ENCODE results near the gene AIP. TPM values are rescaled to one million over a fixed set of nuclear protein-coding genes. Genes with fewer than 3 reads are reported as not detected.

Gene AIP
- total RNA-seq, 1 experiment from 2014 or later: 122 TPM

GRCh38 chr11:67441731-67442351 is 41.0 kb upstream of the AIP start:
- Histone ChIP-seq H3K4me3 (no peak overlapping the region), H3K27me3 (no peaks in the 10 kb centered on the region), H3K9me3 (no peaks in the 10 kb centered on the region), H3K36me3 (peaks cover 14% of the 10 kb centered on the region)
- DNase-seq: no peak

GRCh38 chr11:67442504-67443404 is 40.1 kb upstream of the AIP start:
- peak overlapping the region; percentile 67 for H3K4me3 ChIP-seq
- peaks cover 13% of the 10 kb centered on the region for H3K36me3 ChIP-seq
- no peaks in the 10 kb centered on the region for H3K9me3 ChIP-seq
- DNase-seq: no peak
- H3K27me3 ChIP-seq: no peaks in the 10 kb centered on the region

GRCh38 chr11:67445515-67445914 is 37.3 kb upstream of the AIP start:
- no peak for DNase-seq
- Histone ChIP-seq H3K27me3 (no peaks in the 10 kb centered on the region), H3K9me3 (no peaks in the 10 kb centered on the region), H3K4me3 (no peak overlapping the region), H3K36me3 (peaks cover 3% of the 10 kb centered on the region; the same call in 1 of the 2 replicates)

GRCh38 chr11:67448220-67448609 is 34.6 kb upstream of the AIP start:
- Histone ChIP-seq H3K9me3 (no peaks in the 10 kb centered on the region), H3K4me3 (no peak overlapping the region), H3K27me3 (no peaks in the 10 kb centered on the region), H3K36me3 (no peaks in the 10 kb centered on the region)
- no peak for DNase-seq

GRCh38 chr11:67449116-67449844 is 33.5 kb upstream of the AIP start:
- no peak overlapping the region for H3K4me3 ChIP-seq
- no peaks in the 10 kb centered on the region for H3K27me3 ChIP-seq
- no peaks in the 10 kb centered on the region for H3K9me3 ChIP-seq
- H3K36me3 ChIP-seq: no peaks in the 10 kb centered on the region
- no peak for DNase-seq

- Histone ChIP-seq H3K4me3 (no peak overlapping the region), H3K9me3 (no peaks in the 10 kb centered on the region), H3K36me3 (no peaks in the 10 kb centered on the region), H3K27me3 (no peaks in the 10 kb centered on the region)
- DNase-seq: no peak
Measured at GRCh38 chr11:67450796-67451657, 31.8 kb upstream of the AIP start.

GRCh38 chr11:67451658-67451976 is 31.2 kb upstream of the AIP start:
- Histone ChIP-seq H3K27me3 (no peaks in the 10 kb centered on the region), H3K9me3 (no peaks in the 10 kb centered on the region), H3K36me3 (no peaks in the 10 kb centered on the region), H3K4me3 (no peak overlapping the region)
- no peak for DNase-seq

GRCh38 chr11:67452141-67452952 is 30.5 kb upstream of the AIP start, which contains the start of gene GPR152:
Gene GPR152 (minus strand): TSS chr11:67452729. CDS start chr11:67452724, 5 bp downstream.
- peak; percentile 63 for DNase-seq
- Histone ChIP-seq H3K27me3 (no peaks in the 10 kb centered on the region), H3K9me3 (no peaks in the 10 kb centered on the region), H3K36me3 (no peaks in the 10 kb centered on the region), H3K4me3 (peak within 1 kb of the TSS; percentile 27)

GRCh38 chr11:67453816-67454732 is 28.8 kb upstream of the AIP start:
- Histone ChIP-seq H3K4me3 (no peak overlapping the region), H3K36me3 (no peaks in the 10 kb centered on the region), H3K27me3 (no peaks in the 10 kb centered on the region), H3K9me3 (no peaks in the 10 kb centered on the region)
- DNase-seq: no peak

GRCh38 chr11:67455054-67455453 is 27.8 kb upstream of the AIP start, which contains the start of gene CABP4:
Gene CABP4 (plus strand): TSS chr11:67455354. CDS start chr11:67455424, 70 bp downstream.
- DNase-seq: no peak
- H3K4me3 ChIP-seq: no peak within 1 kb of the TSS
- no peaks in the 10 kb centered on the region for H3K27me3 ChIP-seq
- H3K36me3 ChIP-seq: no peaks in the 10 kb centered on the region
- H3K9me3 ChIP-seq: no peaks in the 10 kb centered on the region

GRCh38 chr11:67456068-67456705 is 26.6 kb upstream of the AIP start:
- Histone ChIP-seq H3K27me3 (no peaks in the 10 kb centered on the region), H3K4me3 (no peak overlapping the region), H3K9me3 (no peaks in the 10 kb centered on the region), H3K36me3 (no peaks in the 10 kb centered on the region)
- no peak for DNase-seq

GRCh38 chr11:67457453-67457852 is 25.4 kb upstream of the AIP start:
- no peak for DNase-seq
- Histone ChIP-seq H3K4me3 (no peak overlapping the region), H3K9me3 (no peaks in the 10 kb centered on the region), H3K27me3 (no peaks in the 10 kb centered on the region), H3K36me3 (no peaks in the 10 kb centered on the region)

GRCh38 chr11:67458266-67458665 is 24.6 kb upstream of the AIP start:
- no peak for DNase-seq
- H3K36me3 ChIP-seq: no peaks in the 10 kb centered on the region

GRCh38 chr11:67463186-67463585 is 19.6 kb upstream of the AIP start:
- DNase-seq: no peak

More at GRCh38 chr11:67458266-67458665, 24.6 kb upstream of the AIP start:
- Histone ChIP-seq H3K9me3 (no peaks in the 10 kb centered on the region), H3K27me3 (no peaks in the 10 kb centered on the region), H3K4me3 (no peak overlapping the region)

More at GRCh38 chr11:67463186-67463585, 19.6 kb upstream of the AIP start:
- Histone ChIP-seq H3K4me3 (no peak overlapping the region), H3K9me3 (no peaks in the 10 kb centered on the region), H3K27me3 (no peaks in the 10 kb centered on the region), H3K36me3 (no peaks in the 10 kb centered on the region)
